DOHH2 (cell line): ENCODE results near the gene PCK2.

Experiments used
- H3F3A ChIP-seq: fragments of 200-600 bp; sonication (generic), shearing (Covaris generic); 2 replicates; pipeline ENCODE4 v1.6.0; 2016; ENCODE audit warnings: antibody characterized with exemption, mild to moderate bottlenecking; ENCODE audit not compliant: control insufficient read depth, insufficient read depth
- H3K27ac ChIP-seq: fragments of 200-600 bp; sonication (generic); 2 replicates; pipeline ENCODE4 v1.5.1; 2014; ENCODE audit warnings: low read depth, mild to moderate bottlenecking, low read length, moderate library complexity
- H3K27me3 ChIP-seq: fragments of 200-600 bp; sonication (generic); 2 replicates; pipeline ENCODE4 v1.6.1; 2014; ENCODE audit warnings: mild to moderate bottlenecking, low read length, mixed read lengths; ENCODE audit not compliant: control insufficient read depth
- H3K36me3 ChIP-seq: fragments of 200-600 bp; sonication (generic); 2 replicates; pipeline ENCODE4 v1.6.1; 2014; ENCODE audit warnings: mild to moderate bottlenecking, low read length, moderate library complexity, mixed read lengths; ENCODE audit not compliant: control insufficient read depth
- H3K4me1 ChIP-seq: fragments of 200-600 bp; sonication (generic); 2 replicates; pipeline ENCODE4 v1.6.1; 2014; ENCODE audit warnings: mild to moderate bottlenecking, low read length, mixed read lengths; ENCODE audit not compliant: control insufficient read depth
- H3K4me2 ChIP-seq: fragments of 200-600 bp; sonication (generic); 2 replicates; pipeline ENCODE4 v1.6.0; 2014; ENCODE audit warnings: mild to moderate bottlenecking, low read length, moderate library complexity
- H3K4me3 ChIP-seq: fragments of 200-600 bp; sonication (generic); 2 replicates; pipeline ENCODE4 v1.5.1; 2014; ENCODE audit warnings: mild to moderate bottlenecking, low read length, mixed read lengths
- H3K79me2 ChIP-seq: fragments of 200-600 bp; sonication (generic); 2 replicates; pipeline ENCODE4 v1.6.1; 2014; ENCODE audit warnings: mild to moderate bottlenecking, low read length, mixed read lengths; ENCODE audit not compliant: control insufficient read depth
- H3K9me2 ChIP-seq: fragments of 200-600 bp; sonication (generic); replicated peaks from 2 replicates; pipeline ENCODE4 v1.6.1; 2014; ENCODE audit warnings: mild to moderate bottlenecking, low read length, mixed read lengths; ENCODE audit not compliant: control insufficient read depth
- H3K9me3 ChIP-seq: fragments of 200-600 bp; sonication (generic); 2 replicates; pipeline ENCODE4 v1.6.1; 2014; ENCODE audit warnings: antibody characterized with exemption, low read length, mixed read lengths; ENCODE audit not compliant: control insufficient read depth, insufficient read depth
- H4K20me1 ChIP-seq: fragments of 200-600 bp; sonication (generic); 2 replicates; pipeline ENCODE4 v1.6.0; 2014; ENCODE audit warnings: low read depth, mild to moderate bottlenecking, antibody characterized with exemption, low read length, moderate library complexity; ENCODE audit not compliant: control insufficient read depth, insufficient read depth
- EZH2phosphoT487 ChIP-seq: fragments of 200-600 bp; sonication (generic); IDR thresholded peaks from 2 replicates; pipeline ENCODE4 v1.6.1; 2017; ENCODE audit warnings: borderline replicate concordance, mild to moderate bottlenecking, antibody characterized with exemption, low read length, moderate library complexity, mixed read lengths
- TF ChIP-seq, protein P1 (sequence below): fragments of 200-600 bp; sonication (generic); IDR thresholded peaks from one replicate; pipeline ENCODE4 v1.5.1; 2014; ENCODE audit warnings: antibody characterized with exemption, mild to moderate bottlenecking, low read depth, low read length; ENCODE audit not compliant: poor library complexity, severe bottlenecking

The PCK2 gene

GRCh38 chr14:24132976-24133375 lies 38.9 kb downstream of the PCK2 start:
- peaks cover 13% of the 10 kb centered on the region for H3K79me2 ChIP-seq
- H3K27me3 ChIP-seq: no peaks in the 10 kb centered on the region
- H3K4me2 ChIP-seq: no peak overlapping the region
- TF ChIP-seq, protein P1, sequence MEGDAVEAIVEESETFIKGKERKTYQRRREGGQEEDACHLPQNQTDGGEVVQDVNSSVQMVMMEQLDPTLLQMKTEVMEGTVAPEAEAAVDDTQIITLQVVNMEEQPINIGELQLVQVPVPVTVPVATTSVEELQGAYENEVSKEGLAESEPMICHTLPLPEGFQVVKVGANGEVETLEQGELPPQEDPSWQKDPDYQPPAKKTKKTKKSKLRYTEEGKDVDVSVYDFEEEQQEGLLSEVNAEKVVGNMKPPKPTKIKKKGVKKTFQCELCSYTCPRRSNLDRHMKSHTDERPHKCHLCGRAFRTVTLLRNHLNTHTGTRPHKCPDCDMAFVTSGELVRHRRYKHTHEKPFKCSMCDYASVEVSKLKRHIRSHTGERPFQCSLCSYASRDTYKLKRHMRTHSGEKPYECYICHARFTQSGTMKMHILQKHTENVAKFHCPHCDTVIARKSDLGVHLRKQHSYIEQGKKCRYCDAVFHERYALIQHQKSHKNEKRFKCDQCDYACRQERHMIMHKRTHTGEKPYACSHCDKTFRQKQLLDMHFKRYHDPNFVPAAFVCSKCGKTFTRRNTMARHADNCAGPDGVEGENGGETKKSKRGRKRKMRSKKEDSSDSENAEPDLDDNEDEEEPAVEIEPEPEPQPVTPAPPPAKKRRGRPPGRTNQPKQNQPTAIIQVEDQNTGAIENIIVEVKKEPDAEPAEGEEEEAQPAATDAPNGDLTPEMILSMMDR: no peak
- no peak for TF ChIP-seq EZH2phosphoT487
- H3K9me2 ChIP-seq: no peaks in the 10 kb centered on the region
- H3F3A ChIP-seq: peaks cover 8% of the 10 kb centered on the region; the same call in 1 of the 2 replicates
- H3K27ac ChIP-seq: no peak overlapping the region
- H3K4me1 ChIP-seq: peaks cover 21% of the 10 kb centered on the region
- H3K36me3 ChIP-seq: peaks cover 11% of the 10 kb centered on the region
- no peak overlapping the region for H3K4me3 ChIP-seq
- no peaks in the 10 kb centered on the region for H4K20me1 ChIP-seq
- no peaks in the 10 kb centered on the region for H3K9me3 ChIP-seq

DNA sequence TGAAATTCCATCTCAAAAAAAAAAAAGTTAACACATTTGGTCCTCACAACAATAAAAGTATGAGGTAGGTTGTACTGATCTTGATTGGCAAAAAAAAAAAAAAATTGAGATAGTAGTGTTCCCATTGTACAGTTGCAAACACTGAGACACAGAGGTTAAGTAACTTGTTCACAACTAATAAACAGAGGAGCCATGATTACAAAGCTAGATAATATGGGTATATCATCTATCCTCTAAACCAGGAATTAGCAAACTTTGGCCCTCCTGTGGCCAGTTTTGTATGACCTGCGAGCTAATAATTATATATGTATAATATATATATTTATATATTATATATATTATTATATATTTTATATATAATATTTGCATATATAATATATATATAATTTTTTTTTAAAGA lies 39.6 kb downstream of the PCK2 start:
- Histone ChIP-seq H3K4me3 (no peak overlapping the region), H3K9me2 (no peaks in the 10 kb centered on the region), H3K79me2 (peaks cover 14% of the 10 kb centered on the region), H3F3A (peaks cover 5% of the 10 kb centered on the region; the same call in 1 of the 2 replicates), H3K9me3 (no peaks in the 10 kb centered on the region), H3K4me1 (peaks cover 17% of the 10 kb centered on the region), H4K20me1 (no peaks in the 10 kb centered on the region), H3K36me3 (peaks cover 18% of the 10 kb centered on the region), H3K27me3 (no peaks in the 10 kb centered on the region), H3K27ac (no peak overlapping the region), H3K4me2 (no peak overlapping the region)
- TF ChIP-seq EZH2phosphoT487: no peak
- TF ChIP-seq, protein P1: no peak

GRCh38 chr14:24135584-24135833 lies 41.4 kb downstream of the PCK2 start:
- peaks cover 31% of the 10 kb centered on the region for H3K36me3 ChIP-seq
- H3K27ac ChIP-seq: peak overlapping the region; percentile 23; the same call in 1 of the 2 replicates
- peak overlapping the region; percentile 88 for H3K4me3 ChIP-seq
- peaks cover 28% of the 10 kb centered on the region for H3K4me1 ChIP-seq
- peaks cover 5% of the 10 kb centered on the region; the same call in 1 of the 2 replicates for H3F3A ChIP-seq
- H3K79me2 ChIP-seq: peaks cover 31% of the 10 kb centered on the region
- no peaks in the 10 kb centered on the region for H4K20me1 ChIP-seq
- H3K27me3 ChIP-seq: no peaks in the 10 kb centered on the region
- TF ChIP-seq EZH2phosphoT487: no peak
- TF ChIP-seq, protein P1: no peak
- no peaks in the 10 kb centered on the region for H3K9me2 ChIP-seq
- peak overlapping the region; percentile 95 for H3K4me2 ChIP-seq
- no peaks in the 10 kb centered on the region for H3K9me3 ChIP-seq
